ENCODE data around the gene PVRIG. TPM values are rescaled to one million over a fixed set of nuclear protein-coding genes. Genes with fewer than 3 reads are reported as not detected.

The PVRIG gene
- total RNA-seq, 8 experiments from 2014 or later: 0.98 to 10.7 (median 2.5) TPM; not detected in 2

Other genes starting within 250 kb of the PVRIG start
- gene AZGP1, start 243.9 kb upstream of the PVRIG start, total RNA-seq: 100 to 1,000 TPM in 1 of 8 experiments, 10 to 100 TPM in 2, 1 to 10 TPM in 1, under 1 TPM in 2, not detected in 2; 0.08 to 229 (median 12.5) TPM
- 10 to 100 TPM; 26.1 to 68.7 (median 48.3) TPM for gene ZKSCAN1, start 204.4 kb upstream of the PVRIG start, total RNA-seq
- gene ZSCAN21, start 170.2 kb upstream of the PVRIG start, total RNA-seq: 10 to 100 TPM in 7 of 8 experiments, 1 to 10 TPM in 1; 5.9 to 19.5 (median 16.1) TPM
- 10 to 100 TPM; 32.4 to 63.8 (median 49.4) TPM for gene ZNF3, start 138.2 kb upstream of the PVRIG start, total RNA-seq
- gene COPS6, start 131.0 kb upstream of the PVRIG start, total RNA-seq: 100 to 1,000 TPM in 2 of 8 experiments, 10 to 100 TPM in 6; 36.8 to 128 (median 72.2) TPM
- 100 to 1,000 TPM in 3 of 8 experiments, 10 to 100 TPM in 5; 15.0 to 262 (median 73.9) TPM for gene MCM7, start 118.6 kb upstream of the PVRIG start, total RNA-seq
- gene AP4M1, start 118.3 kb upstream of the PVRIG start, total RNA-seq: 10 to 100 TPM in 7 of 8 experiments, 1 to 10 TPM in 1; 9.5 to 21.1 (median 16.3) TPM
- gene TAF6, start 100.6 kb upstream of the PVRIG start, total RNA-seq: 10 to 100 TPM; 18.0 to 49.1 (median 33.5) TPM
- gene CNPY4, start 100.3 kb upstream of the PVRIG start, total RNA-seq: 10 to 100 TPM; 11.3 to 46.0 (median 16.2) TPM
- gene MBLAC1, start 93.0 kb upstream of the PVRIG start, total RNA-seq: 1 to 10 TPM; 1.7 to 5.1 (median 4.1) TPM
- 100 to 1,000 TPM in 5 of 8 experiments, 10 to 100 TPM in 3; 74.0 to 145 (median 111) TPM for gene LAMTOR4, start 71.0 kb upstream of the PVRIG start, total RNA-seq
- 10 to 100 TPM in 7 of 8 experiments, 1 to 10 TPM in 1; 9.5 to 24.7 (median 17.9) TPM for gene TRAPPC14, start 61.2 kb upstream of the PVRIG start, total RNA-seq
- gene GAL3ST4, start 51.3 kb upstream of the PVRIG start, total RNA-seq: 1 to 10 TPM; 1.6 to 5.0 (median 2.7) TPM
- 100 to 1,000 TPM in 3 of 8 experiments, 10 to 100 TPM in 2, 1 to 10 TPM in 2, under 1 TPM in 1; 0.92 to 103 (median 54.7) TPM for gene GPC2, start 42.6 kb upstream of the PVRIG start, total RNA-seq
- 10 to 100 TPM in 2 of 8 experiments, 1 to 10 TPM in 6; 2.1 to 18.0 (median 7.5) TPM for gene STAG3, start 42.0 kb upstream of the PVRIG start, total RNA-seq
- 1 to 10 TPM; 1.9 to 7.9 (median 4.1) TPM for gene SPDYE3, start 87.8 kb downstream of the PVRIG start, total RNA-seq
- 100 to 1,000 TPM in 1 of 8 experiments, 10 to 100 TPM in 7; 10.6 to 107 (median 19.6) TPM for gene PILRB, start 138.2 kb downstream of the PVRIG start, total RNA-seq
- gene PILRA, start 153.5 kb downstream of the PVRIG start, total RNA-seq: 1 to 10 TPM in 7 of 8 experiments, under 1 TPM in 1; 0.88 to 9.4 (median 3.0) TPM
- 10 to 100 TPM in 1 of 8 experiments, 1 to 10 TPM in 7; 2.2 to 12.3 (median 3.5) TPM for gene ZCWPW1, start 208.8 kb downstream of the PVRIG start, total RNA-seq
- 10 to 100 TPM; 11.5 to 54.3 (median 29.1) TPM for gene MEPCE, start 209.9 kb downstream of the PVRIG start, total RNA-seq
- 10 to 100 TPM; 11.5 to 38.3 (median 20.2) TPM for gene PPP1R35, start 216.5 kb downstream of the PVRIG start, total RNA-seq
- 1 to 10 TPM in 2 of 8 experiments, under 1 TPM in 5, not detected in 1; 0.38 to 2.7 (median 0.81) TPM for gene SPACDR, start 244.3 kb downstream of the PVRIG start, total RNA-seq

Data from motor neuron (in vitro differentiated cells).